ENCODE measurements around the gene EEF1AKMT3.

Gene EEF1AKMT3

DNA sequence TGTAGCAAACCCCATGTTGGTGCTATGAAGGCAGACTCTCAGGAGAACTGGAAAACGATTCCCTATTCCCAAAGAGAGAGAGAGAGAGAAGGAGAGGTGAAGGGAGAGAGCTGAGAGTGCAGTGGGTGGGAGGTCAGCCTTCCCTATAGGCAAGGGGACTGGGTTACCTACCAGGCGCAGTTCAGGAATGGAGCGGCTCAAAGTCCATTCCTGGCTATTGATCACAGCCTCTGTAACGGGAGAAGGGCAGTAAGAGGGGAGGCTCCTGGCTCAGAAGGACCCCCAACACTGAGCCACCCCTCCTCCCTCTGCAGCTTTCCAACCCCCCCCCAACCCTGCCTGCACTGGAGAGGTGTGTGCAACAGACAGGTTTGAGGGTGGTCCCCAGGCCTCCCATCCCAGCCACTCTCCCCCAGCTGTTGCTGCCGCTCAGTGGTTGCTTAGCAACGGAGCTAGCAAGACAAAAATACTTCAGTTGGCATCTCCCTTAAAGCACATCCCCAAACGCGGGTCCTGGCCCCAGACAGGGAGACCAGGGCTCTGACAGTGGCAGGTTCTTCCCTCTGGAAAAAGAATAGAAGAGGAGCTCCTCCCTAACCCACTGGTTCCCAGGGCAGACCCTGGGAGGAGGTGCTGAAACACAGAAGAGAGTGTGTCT lies 37.1 kb upstream of the EEF1AKMT3 start:
- FAIRE-seq (no peak), DNase-seq (ENCODE audit: low spot score) (no peak)

DNA sequence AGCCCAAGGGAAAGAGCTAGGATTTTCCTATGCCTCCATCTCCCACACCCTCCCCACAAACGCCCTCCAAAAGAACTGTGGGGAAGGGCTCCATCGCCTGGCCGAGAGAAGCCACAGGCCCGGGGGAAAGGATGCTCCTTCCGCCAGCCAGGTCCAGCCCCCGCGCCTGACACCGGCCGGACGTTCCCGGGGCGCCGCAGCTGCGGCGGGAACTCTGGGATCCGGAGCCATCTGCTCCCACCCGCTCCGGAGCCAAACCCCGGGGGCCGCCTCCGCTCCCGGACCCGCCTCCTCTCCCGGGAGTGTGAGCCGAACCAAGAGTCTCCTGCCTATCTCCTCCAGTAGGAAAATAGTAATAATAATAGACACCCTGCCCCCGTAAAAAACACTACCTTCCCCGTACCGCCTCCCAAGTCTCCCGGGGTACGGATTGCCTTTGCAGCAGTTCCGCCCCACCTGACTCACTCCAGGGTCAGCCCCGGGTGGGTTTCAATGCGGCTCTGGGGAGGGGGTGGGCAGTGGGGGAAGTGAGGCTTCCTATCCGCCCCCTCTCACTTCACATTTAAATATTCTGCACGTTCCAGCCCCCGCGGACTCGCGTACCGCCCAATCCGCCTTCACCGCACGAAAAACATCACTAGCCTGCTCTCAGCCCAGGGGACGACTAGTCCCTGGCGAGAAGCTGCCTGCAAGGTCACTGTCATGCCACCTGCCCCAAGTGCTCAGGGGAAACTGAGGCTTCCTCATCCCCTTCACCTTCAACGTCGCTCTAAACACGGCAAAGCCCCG lies 36.3 kb upstream of the EEF1AKMT3 start:
- peak; percentile 13 for FAIRE-seq
- peak; percentile 70 for DNase-seq (ENCODE audit: low spot score)

DNA sequence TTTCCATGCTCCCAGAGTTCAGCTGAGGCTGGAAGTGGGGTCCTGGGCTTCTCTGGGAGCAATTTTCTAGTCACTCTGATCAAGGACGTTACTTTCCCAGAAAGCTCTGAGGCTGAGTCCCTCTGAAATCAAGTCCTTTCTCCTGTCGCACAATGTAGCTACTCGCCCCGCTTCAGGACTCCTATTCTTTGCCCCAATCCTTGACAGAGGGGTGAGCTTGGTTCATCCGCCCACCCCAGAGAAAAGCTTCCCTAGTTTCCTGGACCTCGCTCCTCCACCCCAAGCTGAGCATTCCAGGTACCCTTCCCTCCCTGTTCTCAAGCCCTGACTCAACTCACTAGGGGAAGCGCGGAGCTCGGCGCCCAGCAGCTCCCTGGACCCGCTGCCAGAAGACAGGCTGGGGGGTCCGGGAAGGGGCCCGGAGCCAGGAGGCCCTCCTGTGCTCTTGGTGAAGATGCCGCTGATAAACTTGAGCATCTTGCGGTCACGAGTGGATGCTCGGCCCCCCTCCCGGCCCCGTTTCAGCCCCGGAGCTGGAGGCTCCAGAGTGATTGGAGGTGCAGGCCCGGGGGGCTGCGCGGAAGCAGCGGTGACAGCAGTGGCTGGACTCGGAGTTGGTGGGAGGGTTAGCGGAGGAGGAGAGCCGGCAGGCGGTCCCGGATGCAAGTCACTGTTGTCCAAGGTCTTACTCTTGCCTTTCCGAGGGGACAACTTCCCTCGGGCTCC lies 35.5 kb upstream of the EEF1AKMT3 start:
- no peak for FAIRE-seq
- no peak for DNase-seq (ENCODE audit: low spot score)

DNA sequence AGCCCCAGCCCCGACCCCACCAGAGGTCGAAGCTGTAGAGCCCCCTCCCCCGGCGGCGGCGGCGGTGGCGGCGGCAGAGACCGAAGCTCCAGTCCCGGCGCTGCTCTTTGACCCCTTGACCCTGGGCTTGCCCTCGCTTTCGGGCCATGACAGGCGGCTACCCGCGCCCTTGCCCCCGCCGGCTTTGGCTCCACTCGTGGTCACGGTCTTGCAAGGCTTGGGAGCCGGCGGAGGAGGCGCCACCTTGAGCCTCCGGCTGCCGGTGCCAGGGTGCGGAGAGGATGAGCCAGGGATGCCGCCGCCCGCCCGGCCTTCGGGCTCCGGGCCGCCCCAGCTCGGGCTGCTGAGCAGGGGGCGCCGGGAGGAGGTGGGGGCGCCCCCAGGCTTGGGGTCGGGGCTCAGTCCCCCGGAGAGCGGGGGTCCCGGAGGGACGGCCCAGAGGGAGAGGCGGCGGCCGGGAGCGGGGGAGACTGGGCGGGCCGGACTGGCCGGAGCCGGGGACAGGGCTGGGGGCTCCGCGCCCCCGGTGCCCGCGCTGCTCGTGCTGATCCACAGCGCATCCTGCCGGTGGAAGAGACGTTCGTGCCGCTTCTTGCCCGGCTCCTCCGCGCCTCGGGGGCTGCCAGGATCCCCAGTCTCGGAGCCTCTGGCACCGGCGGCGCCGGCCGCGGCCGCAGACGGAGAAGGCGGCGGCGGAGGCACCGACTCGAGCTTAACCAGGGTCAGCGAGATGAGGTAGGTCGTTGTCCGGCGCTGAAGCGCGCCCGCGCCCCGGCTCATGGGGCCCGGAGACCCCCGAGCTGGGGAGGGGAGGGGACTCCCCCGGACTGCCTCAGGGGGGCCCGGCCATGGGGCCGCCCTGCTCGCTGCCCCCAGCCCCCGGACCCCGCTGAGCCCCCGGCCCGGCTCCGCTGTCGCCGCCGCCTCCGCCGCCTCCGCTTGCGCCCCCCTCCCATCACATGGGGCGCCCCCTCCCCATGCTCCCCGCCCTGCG lies 34.6 kb upstream of the EEF1AKMT3 start:
- DNase-seq (ENCODE audit: low spot score) = peak; percentile 52
- FAIRE-seq = no peak

DNA sequence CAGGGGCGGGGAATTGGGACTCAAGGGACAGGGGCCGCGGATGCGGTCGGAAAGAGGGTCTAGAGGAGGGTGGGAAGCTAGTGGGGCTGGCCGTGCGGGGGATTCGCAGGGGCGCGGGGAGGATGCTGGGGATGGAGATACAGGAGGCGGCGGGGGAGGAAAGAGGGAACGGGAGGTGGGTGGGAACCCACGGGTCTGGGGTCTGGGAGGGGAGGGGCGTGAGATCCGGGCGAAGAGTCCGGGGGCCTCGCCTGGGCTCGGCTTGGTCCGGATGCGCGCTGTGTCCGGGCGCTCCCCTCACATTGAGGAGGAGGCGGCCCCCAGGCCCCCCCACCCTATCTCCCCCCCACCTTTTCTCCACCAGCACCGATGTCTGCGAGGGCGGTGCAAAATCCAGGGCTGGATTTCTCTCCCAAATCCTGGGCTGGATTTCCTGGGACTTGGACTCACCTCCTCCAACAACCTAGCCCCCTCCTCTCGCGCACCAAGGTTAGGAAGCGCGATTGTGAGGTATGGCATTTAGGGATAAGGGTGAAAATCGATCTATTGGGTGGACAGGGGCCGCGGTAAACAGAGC lies 33.7 kb upstream of the EEF1AKMT3 start, which contains the start of gene AGAP2:
Gene AGAP2 (minus strand): TSS at position 82 of the 577 bp plus-strand sequence. CDS start 496 bp downstream, outside the sequence.
- FAIRE-seq = no peak
- DNase-seq (ENCODE audit: low spot score) = peak; percentile 60

DNA sequence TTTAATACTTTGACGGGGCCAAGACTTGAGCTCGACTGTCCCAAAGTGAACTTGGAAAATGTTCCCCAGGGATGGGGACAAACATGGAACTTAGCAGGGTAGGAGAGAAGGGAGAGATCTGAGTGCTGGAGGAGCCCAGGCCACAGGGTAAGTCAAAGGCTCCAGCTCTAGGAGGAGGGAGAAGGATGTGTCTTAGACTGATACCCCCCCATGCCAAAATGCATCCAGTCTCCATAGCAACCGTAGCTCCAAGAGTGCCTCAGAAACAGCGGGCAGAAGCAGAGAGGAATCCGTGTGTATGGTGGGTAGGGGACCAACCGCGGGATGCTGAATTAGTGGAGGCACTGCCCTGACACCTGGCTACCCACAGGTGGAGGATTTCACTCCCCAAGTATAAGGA lies 33.0 kb upstream of the EEF1AKMT3 start:
- DNase-seq (ENCODE audit: low spot score) (no peak), FAIRE-seq (no peak)

DNA sequence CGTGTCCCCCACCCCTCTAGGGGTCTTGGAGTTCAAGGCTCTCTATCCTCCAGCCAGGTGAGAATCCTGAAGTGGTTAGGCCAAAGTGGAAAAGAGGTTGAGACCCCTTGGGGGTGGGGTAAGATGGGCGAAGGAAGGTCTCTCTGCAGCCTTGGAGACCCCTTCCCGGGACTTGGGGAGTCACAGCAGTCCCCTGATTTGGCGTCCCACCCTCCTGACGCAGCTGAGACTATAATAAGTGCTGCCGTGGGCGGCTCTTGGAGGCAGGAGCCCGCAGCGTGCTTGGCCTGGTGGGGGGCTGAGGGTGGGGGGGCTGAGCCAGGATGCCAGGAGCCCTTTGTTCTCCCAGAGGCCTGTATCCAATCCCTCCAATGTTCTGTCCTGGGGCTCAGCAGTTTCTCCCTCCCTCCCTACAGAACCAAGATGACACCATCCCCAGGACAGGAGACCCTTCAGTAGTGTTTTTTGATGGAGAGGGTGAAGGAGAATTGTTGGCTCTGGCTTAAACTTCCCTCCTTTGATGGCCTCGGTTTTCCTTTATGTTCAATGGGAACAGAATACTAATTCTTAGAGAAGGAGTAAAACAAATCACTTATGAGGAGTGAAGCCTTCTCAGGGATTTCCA lies 32.4 kb upstream of the EEF1AKMT3 start:
- FAIRE-seq (no peak), DNase-seq (ENCODE audit: low spot score) (no peak)

DNA sequence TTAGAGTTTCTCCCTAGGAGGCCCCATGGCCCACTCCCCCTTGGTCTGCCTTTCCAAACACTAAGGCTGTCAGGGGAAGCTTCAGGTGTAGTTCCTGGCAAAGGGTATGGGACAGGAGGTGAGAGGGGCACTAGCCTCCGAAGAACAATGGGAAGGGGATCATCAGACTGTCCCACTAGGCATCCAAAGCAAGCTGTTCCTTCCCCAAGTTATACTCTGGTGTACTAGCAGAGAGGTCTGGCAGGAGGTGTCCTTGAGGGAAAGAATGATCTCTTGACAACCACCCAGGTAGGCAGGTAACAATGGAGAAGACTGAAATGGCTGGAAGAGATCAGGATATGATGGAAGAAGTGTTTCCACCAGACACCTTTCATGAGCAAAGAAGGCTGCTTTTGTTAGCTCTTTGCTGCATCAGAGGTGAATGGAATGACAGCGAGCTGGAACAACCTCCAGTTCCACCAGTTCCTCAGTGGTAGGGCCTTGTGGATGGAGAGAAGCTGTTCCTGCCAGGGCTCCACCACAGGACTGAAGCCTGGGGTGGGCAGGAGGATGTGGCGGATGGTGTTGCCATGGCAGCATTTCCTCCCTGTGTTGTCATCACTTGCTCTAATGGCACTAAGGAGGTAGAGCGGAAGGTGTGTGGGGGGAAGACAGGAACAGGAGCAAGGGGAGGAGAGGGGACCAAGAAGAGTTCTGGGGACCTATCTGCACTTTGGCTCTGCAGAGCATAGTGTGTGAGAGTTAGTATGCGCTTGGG lies 31.6 kb upstream of the EEF1AKMT3 start:
- no peak for DNase-seq (ENCODE audit: low spot score)

DNA sequence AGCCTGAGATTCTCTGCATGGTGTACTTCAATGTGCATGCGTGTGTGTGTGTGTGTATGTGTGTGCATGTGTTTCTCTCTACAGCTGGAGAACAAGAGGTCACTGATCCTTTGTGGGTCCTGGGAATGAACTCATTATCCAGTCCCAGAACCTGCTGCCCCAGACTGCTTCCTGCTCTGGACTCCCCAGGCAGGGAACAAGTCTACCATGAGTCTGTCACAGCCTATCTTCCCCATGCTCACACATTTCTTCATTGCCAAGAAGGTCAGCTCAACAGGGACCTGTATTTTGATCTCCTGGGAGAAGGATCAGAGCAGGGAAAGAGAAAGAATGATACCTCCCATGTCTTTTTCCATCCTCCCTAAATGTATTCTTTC lies 31.0 kb upstream of the EEF1AKMT3 start:
- FAIRE-seq = no peak
- no peak for DNase-seq (ENCODE audit: low spot score)

More for the DNA sequence above, 31.6 kb upstream of the EEF1AKMT3 start:
- FAIRE-seq = no peak

DNA sequence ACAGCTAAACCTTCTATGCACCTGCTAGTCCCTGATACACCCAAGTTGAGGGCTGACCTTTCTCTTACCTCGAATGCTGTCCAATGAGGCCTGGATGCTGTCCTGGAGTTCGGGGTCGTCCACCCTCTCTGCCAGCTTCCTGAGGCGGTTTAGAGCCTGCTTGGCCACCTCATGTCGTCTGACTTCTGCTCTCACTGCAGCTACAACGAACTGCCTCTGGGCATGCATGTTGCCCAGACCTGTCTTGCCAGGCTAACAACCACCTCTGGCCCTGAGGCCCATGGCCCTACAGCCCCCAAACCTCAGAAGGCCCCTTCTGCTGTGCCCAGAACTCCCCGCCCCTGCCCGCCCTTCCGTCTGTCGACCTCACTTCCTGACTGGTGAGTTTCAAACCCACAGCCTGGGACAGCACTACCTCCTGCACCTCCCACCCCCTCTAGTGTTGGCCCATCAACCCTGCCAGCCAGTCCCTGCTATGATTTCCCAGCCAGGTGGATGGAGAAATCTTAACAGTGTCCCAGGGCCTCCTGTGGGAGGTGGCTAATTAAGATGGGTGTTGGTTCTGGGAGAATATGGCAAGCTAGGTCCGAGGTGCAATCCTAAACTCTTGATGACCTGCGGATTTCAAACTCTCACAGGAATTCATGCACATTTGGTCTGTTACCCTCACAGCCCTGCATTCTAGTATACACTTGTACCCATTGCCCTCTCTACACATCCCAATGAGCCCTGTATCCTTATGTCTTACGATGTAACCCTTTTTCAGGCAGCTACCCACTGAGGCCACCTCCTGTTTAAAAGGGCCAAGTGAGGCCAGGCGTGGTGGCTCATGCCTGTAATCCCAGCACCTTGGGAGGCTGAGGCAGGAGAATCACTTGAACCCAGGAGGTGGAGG lies 30.3 kb upstream of the EEF1AKMT3 start:
- FAIRE-seq (no peak), DNase-seq (ENCODE audit: low spot score) (no peak)

DNA sequence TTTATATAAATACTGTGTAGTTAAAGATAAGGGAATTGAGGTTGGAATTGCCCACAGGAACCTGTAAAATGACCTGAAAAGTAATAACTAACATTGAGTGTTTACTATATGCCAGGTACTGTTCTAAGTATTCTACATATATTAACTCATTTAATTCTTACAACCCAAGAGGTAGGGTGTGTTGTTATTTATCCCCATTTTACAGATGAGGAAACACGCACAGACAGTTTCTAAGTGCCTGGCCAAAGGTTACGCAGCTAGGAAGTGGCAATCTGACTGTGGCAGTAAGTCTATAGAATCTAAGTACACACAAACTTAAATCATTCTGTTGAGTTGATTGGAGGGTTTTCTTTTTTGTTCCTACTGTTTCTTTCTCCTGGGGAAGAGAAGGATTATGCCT lies 28.6 kb upstream of the EEF1AKMT3 start:
- FAIRE-seq (no peak), DNase-seq (ENCODE audit: low spot score) (no peak)

DNA sequence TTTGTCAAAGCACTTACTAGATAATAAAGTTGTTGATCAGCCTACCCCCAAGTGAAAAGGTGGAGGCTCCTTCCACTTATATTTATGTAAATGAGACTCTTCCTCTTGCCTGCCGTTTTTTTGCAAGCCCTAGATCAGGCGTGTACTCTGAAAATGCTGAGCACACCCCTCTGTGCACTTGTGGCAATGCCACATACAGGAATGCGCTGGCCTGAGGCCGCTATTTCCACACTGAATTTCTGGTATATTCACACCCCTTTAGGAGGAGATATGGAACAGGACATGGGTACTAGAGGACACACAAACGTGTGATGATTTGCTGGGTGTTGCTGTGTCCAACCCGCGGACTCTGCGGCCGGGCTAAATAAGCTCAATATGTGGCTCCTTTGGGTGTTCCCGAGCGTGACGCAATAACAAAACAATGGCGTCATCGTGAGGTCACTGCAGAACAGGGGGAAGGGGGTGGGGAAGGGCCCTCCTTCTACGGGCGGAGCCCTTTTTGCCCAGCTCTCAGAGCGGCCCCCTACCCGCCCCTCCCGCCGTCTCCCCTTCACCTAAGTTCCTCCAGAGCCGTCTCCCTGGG lies 28.1 kb upstream of the EEF1AKMT3 start:
- FAIRE-seq (no peak), DNase-seq (ENCODE audit: low spot score) (no peak)

DNA sequence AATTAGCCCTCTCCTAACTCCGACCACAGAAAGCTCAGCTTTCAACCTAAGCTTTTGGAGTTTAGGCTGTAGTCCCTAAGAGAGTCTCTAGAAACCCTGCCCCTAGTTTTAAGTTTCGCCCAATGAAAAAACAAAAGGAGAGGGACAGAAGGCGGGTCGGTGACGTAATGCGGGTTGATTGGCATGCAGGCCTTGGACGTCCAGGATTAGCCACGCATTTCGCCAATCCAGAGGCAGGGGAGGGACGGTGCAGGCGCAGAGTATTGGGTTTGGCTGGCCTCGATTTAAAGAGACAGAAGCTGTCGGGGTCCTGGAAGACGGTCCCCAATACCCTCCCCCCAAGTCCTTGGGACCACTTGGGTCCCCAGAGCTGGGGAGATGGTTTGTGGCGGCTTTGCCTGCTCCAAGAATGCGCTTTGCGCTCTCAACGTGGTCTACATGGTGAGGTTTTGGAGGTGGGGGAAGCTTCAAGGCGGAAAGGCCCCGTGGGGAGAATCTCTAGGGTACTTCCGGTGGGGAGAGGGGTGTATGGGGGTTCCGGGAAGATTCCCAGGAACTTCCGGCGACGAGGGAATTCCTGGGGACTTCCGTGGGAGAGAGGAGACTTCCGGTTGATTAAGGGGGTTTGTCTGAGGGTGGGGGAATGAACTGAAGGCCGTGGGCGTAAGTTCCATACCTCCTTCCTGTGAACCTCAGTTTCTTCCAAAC lies 27.5 kb upstream of the EEF1AKMT3 start, which contains the start of gene TSPAN31:
Gene TSPAN31 (plus strand): TSS at position 263 of the 708 bp plus-strand sequence. CDS start 116 bp downstream, at position 379.
- no peak for FAIRE-seq
- DNase-seq (ENCODE audit: low spot score) = peak; percentile 94

DNA sequence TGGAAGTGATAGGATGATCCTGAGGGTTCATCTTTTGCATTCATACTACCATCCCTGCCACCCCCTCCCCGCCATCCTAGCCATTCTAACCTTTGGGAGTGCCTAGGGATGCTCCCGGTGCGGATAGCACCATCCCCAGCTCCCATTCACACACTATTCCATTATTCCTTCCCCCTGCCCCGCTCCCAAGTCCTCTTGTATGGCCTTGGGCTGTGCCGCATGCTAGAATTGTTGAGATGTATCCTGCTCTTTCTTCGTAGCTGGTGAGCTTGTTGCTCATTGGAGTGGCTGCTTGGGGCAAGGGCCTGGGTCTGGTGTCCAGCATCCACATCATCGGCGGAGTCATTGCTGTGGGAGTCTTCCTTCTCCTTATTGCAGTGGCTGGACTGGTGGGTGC lies 26.9 kb upstream of the EEF1AKMT3 start:
- no peak for DNase-seq (ENCODE audit: low spot score)
- FAIRE-seq = no peak

DNA sequence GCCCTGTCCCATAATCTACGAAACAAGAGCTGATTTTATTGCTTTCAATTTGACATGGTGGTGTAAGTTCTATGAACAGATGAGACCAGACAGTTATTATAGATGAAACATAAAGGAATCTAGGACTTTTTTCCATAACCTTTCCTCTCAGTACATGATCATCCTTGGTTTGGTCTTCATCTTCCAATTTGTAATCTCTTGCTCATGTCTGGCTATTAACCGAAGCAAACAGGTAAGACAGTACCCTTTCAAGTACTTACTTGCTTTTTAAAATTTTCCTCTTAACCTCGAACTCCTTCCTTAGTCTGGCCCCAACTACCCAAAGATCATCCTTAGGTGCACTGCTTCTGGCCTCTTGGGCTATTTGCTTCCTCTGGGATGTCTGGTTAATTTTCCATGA lies 26.4 kb upstream of the EEF1AKMT3 start:
- FAIRE-seq (no peak), DNase-seq (ENCODE audit: low spot score) (no peak)

DNA sequence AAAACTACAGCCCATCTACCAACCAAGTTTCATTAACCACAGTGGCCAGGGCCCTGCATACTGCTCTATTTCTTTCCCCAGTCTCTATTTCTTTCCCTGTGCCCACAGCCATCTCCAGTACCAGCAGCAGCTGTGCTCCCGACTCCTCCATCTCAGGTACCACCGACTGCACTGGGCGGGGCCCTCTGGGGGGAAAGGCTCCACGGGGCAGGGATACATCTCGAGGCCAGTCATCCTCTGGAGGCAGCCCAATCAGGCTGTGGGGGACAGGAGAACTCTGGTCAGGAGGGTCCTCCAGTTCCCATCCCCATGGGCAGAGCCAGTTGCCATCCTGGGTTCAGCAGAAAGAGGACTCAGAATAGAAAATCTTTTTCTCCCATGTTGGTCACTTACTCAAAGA lies 23.4 kb upstream of the EEF1AKMT3 start:
- DNase-seq (ENCODE audit: low spot score) = no peak
- FAIRE-seq = no peak
